SHP77 (cell line): ENCODE data around the gene PNKD.
A peak's percentile ranks its signal among the peaks of the same experiment; 100 is the strongest.

ENCODE experiments used
- DNase-seq, 2 experiments: peaks; one replicate each; lab custom pipeline; 2025; lab: John Stamatoyannopoulos, UW

PNKD gene

DNA sequence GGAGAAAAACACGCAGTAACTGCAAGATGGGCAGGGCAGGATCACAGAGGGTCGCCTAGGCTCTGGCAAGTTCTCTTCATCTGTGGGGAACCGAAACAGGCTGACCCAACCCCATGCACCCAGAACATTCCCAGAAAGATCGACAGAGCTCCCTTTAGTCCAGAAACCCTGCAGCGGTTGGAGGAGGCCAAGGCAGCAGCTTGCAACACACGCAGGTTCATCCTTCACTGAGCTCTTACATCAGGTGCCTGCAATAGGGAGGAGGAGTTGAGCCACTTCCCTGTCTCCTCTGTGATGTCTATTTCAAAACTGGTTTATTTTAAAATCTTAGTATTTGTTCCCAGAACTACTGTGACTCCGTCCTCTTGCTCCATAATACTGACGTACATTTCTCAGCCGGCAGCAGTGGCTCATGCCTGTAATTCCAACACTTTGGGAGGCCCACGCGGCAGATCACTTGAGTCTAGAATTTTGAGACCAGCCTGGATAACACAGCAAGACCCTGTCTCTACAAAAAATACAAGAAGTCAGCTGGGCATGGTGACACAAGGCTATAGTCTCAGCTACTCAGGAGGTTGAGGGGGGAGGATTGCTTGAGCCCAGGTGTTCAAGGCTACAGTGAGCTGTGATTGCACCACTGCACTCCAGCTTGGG lies 100.2 kb downstream of the PNKD start:
- DNase-seq: no peak

DNA sequence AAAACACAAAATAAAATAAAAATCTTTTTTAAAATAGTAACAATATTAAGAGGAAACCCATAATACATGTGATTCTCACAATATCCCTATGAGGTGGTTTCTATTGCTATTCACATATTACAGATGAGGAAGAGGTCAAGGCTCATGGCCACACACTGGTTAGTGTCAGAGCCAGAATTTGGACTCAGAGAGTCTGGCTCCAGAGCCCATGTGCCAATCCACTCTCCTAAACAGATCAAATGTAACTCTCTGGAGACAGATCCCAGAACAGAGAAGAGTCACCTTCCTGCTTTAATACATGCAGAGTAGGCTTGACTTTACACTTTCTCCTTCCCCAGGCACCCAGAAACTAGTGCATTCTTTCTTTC lies 101.6 kb downstream of the PNKD start:
- DNase-seq: no peak

DNA sequence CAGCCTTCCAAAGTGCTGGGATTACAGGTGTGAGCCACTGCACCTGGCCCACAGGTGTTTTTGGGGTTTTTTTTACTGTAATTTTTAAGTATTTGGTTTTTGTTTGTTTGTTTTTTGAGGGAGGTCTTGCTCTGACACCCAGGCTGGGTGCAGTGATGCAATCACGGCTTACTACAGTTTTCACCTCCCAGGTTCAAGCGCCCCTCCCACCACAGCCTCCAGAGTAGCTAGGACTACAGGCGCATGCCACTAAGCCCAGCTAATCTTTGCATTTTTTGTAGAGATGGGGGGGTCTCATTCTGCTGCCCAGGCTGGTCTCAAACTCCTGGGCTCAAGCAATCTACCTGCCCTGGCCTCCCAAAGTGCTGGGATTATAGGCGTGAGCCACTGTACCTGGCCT lies 104.5 kb downstream of the PNKD start:
- no peak for DNase-seq

DNA sequence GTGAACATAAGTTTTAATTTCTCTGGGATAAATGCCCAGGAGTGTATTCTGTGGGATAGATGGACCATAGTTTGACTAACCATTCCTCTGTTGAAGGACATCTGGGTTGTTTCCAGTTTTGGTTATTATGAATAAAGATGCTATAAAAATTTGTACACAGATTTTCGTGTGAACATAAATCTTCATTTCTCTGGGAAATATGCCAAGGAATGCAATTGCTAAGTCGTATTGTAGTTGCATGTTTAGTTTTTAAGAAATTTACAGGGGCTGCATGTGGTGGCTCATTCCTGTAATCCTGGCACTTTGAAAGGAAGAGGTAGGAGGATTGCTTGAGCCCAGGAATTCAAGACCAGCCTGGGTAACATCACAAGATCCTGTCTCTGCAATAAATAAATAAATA lies 104.9 kb downstream of the PNKD start:
- DNase-seq: no peak

DNA sequence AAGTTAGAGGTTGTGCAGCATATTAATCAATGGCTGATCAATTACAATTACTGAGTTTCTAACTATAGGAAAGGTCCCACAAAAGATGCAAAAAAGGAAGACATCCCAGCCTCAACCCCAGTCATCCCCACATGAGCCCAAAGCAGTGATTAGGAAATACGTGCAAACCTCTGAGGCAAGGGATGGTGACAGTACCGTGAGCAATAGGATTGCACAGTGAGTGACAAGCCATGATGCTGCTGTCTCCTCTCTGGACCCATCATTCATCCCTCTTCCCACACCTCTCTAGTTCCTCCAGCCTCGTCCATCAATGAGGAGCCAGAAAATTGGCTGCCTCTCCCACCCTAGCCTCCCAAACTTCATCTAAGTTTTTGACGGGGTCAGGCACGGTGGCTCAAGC lies 107.7 kb downstream of the PNKD start:
- DNase-seq: no peak

DNA sequence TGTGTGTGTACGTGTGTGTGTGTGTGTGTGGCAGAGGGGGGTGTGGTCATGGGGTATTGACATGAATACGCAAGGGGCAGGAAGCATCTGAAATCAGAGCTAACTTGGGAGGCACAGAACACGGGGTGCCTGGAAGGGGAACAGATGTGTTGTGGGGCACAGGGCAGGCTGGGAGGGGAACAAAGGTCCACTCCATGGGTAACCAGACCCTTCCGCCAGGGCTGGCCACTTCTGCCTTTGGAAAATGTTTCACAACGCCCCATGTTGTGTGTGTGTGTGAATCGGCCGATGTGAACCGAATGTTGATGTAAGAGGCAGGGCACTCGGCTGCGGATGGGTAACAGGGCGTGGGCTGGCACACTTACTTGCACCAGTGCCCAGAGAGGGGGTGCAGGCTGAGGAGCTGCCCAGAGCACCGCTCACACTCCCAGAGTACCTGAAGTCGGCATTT lies 111.6 kb downstream of the PNKD start, which contains the start of gene SLC11A1:
SLC11A1 (plus strand) TSS at position 358 of the 451 bp plus-strand sequence. CDS start 96 bp downstream, outside the sequence.
- no peak for DNase-seq

DNA sequence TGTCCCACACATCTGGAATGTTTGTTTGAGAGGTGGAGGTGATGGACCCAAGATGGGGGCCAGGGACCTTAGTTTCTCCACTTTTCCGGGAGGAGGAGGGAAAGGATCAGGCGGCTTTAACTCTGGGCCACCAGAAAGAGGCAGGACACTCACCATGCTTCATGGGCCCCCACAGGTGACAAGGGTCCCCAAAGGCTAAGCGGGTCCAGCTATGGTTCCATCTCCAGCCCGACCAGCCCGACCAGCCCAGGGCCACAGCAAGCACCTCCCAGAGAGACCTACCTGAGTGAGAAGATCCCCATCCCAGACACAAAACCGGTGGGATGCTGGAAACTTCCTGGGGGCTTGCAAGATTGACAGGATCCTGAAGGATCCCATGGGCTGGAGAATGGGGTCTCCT lies 112.5 kb downstream of the PNKD start:
- no peak for DNase-seq

DNA sequence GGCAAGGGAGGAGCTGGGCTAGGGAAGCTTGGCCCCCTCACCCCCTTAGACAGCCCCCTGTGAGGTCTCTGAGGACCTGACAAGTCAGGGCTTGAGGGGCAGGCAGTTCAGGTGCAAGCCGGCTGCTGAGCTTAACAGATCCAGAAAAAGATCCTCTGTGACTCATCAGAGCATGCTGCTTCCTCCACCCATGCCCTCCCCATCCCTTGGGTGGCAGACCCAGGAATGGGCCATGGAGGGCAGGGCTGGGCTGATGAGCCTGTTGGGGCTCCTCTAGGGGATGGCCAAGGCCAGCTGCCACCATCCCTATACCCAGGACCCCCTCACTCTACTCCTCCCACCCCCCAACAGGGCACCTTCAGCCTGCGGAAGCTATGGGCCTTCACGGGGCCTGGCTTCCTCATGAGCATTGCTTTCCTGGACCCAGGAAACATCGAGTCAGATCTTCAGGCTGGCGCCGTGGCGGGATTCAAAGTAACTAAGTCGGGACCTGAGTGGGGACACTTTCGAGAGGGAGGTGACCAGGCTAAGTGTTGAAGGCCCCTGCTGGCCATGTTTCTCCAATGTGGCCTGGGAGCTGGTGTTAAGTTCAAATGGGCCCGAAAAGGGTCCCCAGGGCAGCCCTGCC lies 113.7 kb downstream of the PNKD start:
- no peak for DNase-seq

DNA sequence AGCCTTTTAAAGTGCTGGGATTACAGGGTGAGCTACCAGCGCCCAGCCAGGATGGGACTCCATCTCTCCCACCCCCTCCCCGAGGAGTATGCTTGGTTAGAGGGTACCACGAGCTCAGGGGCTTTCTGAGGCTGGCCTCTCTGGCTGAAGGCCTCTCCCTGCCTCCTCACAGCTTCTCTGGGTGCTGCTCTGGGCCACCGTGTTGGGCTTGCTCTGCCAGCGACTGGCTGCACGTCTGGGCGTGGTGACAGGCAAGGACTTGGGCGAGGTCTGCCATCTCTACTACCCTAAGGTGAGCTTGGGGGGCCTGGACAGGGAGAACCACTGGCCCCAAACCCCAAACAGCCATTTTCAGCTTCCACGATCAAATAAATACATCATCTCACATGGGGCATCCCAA lies 114.7 kb downstream of the PNKD start:
- no peak for DNase-seq

DNA sequence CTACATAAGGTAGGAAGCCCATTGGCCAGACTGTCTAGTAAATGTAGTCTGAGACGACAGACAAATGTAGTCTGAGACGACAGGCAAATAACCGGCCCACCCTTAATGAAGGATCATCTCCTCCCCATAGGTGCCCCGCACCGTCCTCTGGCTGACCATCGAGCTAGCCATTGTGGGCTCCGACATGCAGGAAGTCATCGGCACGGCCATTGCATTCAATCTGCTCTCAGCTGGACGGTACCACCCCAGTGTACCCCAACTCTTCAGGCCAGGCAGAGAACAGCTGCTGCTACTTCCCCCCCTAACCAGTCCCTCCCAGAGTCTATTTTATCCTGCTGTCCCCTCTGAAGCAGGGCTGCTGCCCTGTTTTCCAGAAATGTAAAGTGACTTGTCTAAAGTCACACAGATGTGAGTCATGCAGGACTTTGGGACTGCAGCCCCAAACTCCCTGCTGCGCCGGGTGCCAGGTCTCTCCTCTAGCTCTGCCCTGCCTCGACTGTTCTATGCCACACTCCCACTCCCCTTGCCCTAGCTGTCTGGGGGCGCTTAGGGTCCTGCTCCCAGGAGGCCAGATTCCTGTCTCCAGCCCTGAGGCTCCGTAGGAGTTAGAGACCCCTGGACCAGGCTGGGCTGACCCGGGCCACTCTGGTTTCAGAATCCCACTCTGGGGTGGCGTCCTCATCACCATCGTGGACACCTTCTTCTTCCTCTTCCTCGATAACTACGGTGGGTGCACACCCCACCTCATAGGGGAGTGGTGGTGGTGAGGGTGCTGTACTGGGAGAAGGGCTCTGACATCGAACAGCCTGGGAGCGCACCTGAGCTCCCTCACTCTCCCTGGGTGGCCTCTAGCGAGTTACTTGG lies 116.4 kb downstream of the PNKD start:
- no peak for DNase-seq

DNA sequence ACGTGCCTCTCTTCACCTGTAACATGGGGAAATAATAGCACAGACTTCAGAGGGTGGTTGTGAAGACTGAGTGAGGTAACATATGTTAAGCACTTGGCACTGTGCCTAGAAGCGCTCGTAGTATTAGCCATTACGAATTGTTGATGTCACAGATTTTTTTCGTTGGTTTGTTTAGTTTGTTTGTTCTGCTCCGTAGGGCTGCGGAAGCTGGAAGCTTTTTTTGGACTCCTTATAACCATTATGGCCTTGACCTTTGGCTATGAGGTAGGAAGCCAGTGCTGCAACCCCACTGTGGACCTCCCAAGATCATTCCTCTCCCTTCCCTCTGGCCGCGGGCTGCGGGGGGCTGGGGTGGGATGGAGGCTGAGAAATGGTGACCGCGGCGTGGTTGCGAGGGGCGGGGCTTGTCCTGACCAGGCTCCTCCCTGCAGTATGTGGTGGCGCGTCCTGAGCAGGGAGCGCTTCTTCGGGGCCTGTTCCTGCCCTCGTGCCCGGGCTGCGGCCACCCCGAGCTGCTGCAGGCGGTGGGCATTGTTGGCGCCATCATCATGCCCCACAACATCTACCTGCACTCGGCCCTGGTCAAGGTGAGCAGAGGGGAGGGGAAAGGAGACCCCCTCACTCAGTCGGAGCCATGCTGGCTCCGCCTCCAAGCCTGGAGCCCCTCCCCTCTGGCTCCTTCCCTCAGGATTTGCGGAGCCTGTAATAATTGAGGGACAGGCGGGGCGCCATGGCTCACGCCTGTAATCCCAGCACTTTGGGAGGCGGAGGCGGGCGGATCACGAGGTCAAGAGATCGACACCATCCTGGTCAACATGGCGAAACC lies 117.3 kb downstream of the PNKD start:
- DNase-seq: peak; percentile 58 to 65

DNA sequence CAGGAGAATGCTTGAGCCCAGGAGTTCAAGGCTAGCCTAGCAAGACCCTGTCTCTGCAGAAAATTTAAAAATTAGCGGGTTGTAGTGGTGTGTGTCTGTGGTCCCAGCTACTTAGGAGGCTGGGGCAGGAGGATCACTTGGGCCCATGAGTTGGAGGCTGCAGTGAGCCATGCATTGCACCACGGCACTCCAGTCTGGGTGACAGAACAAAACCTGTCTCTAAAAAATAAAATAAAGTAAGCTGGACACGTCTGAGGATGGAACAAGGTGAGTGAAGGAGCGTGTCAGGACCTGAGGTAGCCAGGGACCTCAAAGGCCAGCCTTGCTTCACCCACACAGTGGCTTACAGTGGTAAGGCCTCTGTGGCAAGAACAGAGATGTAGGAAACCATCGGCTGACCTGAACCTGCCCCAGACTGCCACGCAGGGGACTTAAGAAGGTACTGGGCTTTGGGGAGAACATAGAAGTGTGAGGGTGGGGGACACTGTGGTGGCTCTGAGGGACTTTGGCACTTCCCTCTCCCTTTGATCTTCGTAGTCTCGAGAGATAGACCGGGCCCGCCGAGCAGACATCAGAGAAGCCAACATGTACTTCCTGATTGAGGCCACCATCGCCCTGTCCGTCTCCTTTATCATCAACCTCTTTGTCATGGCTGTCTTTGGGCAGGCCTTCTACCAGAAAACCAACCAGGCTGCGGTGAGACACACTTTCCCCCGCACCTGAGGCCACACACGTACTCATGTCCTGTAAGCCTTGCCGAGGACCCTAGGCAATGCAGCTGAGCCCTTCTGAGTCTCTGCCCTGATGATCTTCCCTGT lies 119.2 kb downstream of the PNKD start:
- no peak for DNase-seq

DNA sequence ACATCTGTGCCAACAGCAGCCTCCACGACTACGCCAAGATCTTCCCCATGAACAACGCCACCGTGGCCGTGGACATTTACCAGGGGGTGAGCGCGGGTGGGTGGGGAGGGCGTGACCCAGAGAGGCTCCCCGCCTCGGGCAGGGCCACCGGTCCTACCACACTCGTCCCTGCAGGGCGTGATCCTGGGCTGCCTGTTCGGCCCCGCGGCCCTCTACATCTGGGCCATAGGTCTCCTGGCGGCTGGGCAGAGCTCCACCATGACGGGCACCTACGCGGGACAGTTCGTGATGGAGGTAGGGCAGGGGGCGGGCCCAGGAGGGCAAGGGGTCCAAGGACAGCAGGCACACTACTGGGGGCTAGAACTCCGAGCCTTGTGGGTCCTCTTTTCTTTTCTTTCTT lies 120.9 kb downstream of the PNKD start:
- no peak for DNase-seq

DNA sequence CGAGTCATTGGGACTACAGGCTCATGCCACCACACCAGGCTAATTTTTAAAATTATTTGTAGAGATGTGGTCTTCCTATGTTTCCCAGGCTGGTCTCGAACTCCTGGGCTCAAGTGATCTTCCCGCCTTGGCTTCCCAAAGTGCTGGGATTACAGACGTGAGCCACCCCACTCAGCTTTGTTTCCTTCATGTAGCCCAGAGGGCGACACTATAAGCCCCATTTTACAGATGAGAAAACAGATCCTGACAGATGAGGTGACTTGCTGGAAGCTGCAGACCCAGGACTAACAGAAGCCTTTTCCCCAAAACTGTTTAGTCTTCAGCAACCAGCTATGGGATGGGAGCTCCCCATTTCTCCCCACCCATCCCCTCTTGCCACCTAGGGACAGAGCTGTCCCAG lies 122.1 kb downstream of the PNKD start:
- DNase-seq: no peak

DNA sequence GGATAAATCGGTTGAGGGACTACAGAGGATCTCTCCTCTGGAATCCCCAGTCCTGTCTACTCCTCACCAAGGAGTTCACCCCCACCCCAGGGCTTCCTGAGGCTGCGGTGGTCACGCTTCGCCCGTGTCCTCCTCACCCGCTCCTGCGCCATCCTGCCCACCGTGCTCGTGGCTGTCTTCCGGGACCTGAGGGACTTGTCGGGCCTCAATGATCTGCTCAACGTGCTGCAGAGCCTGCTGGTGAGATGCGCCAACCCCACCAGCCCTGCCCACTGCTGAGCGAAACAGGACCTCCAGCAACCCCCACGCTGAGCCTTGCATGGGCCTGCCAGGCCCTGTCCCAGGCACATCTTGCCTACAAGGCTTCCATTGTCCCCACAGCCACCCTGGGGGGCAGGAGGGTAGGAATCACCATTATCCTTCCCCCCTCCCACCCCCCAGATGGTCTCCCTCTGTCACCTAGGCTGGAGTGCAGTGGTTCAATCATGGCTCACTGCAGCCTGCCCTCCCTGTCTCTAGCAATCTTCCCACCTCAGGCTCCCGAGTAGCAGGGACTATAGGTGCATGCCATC lies 122.7 kb downstream of the PNKD start:
- no peak for DNase-seq

DNA sequence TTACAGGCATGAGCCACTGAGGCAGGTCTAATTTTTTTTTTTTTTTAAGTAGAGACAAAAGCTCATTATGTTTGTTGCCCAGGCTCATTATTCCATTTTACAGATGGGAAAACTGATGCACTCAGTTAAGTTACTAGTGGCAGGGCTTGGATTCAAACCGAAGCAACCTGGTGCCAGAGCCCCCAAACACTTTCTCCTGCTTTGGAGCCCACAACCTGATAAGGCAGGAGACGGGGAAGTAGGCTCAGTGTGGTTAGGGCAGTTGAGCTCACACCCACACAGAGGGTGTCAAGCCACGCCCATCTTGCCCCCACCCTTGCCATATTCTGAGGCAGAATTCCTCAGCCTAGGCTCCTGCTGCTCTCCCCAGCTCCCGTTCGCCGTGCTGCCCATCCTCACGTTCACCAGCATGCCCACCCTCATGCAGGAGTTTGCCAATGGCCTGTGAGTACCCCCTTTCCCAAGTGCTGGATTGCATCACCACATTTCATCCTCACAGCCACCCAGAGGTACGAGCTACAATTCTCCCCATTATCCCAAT lies 123.5 kb downstream of the PNKD start:
- no peak for DNase-seq

DNA sequence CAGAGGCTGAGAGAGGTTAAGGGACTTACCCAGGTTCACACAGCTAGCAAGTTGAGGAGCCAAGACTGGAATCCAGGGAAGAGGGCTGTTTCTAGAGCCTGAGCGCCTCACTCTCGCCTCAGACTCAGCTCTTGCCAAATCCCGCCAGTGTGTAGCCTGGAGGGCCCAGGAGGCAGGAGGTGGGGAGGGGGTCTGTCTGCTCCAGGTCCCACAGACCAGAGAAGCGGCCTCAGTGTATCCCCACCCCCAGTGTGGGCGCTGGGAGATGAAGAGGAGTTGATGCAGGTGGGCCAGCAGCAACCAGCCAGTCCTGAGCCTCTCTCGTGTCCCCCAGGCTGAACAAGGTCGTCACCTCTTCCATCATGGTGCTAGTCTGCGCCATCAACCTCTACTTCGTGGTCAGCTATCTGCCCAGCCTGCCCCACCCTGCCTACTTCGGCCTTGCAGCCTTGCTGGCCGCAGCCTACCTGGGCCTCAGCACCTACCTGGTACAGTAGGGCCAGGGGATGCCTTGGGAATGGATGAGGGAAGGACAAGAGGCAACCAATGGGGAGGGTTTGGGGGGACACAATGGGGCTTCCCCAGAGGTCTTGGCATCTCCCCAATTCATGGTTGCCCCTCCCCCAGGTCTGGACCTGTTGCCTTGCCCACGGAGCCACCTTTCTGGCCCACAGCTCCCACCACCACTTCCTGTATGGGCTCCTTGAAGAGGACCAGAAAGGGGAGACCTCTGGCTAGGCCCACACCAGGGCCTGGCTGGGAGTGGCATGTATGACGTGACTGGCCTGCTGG lies 124.2 kb downstream of the PNKD start:
- no peak for DNase-seq

DNA sequence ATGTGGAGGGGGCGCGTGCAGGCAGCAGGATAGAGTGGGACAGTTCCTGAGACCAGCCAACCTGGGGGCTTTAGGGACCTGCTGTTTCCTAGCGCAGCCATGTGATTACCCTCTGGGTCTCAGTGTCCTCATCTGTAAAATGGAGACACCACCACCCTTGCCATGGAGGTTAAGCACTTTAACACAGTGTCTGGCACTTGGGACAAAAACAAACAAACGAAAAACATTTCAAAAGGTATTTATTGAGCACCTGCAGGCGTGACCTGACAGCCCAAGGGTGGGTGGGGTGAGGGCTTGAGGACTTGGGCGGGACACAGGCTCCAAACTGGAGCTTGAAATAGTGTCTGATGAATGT lies 124.7 kb downstream of the PNKD start:
- no peak for DNase-seq

DNA sequence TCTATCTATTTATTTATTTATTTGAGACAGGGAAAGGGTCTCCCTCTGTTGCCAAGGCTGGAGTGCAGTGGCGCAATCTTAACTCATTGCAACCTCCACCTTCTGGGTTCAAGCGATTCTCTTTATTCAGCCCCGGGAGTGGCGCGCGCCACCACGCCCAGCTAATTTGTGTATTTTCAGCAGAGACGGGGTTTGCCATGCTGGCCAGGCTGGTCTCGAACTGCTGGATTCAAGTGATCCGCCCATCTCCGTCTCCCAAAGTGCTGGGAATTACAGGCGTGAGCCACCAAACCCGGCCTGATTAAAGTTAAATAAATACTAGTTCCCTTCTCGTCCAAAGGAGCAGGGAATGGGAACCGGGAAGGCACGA lies 125.1 kb downstream of the PNKD start:
- DNase-seq: no peak
